NCI-H510A (cell line): ENCODE results near the gene TAS1R3.
A peak's percentile ranks its signal among the peaks of the same experiment; 100 is the strongest.
"Not testable (repeated sequence)": the region's sequence is repeated elsewhere in the genome, so short reads cannot be mapped to it uniquely, and the experiment has no call there.

Experiments used
- DNase-seq: peaks from one replicate; lab custom pipeline; 2025; lab: John Stamatoyannopoulos, UW

TAS1R3 gene

GRCh38 chr1:1354271-1355247 lies 23.5 kb downstream of the TAS1R3 start:
- DNase-seq: no peak

GRCh38 chr1:1355416-1355815 lies 24.3 kb downstream of the TAS1R3 start:
- DNase-seq: peak; percentile 83

GRCh38 chr1:1356166-1356795 lies 25.2 kb downstream of the TAS1R3 start:
- no peak for DNase-seq

GRCh38 chr1:1356796-1357401 lies 25.8 kb downstream of the TAS1R3 start:
- no peak for DNase-seq

- DNase-seq: no peak
Observed at GRCh38 chr1:1357871-1358432, 26.9 kb downstream of the TAS1R3 start.

GRCh38 chr1:1358433-1359271 lies 27.6 kb downstream of the TAS1R3 start, which contains the start of gene MXRA8:
MXRA8 (minus strand) TSS chr1:1358555; CDS start chr1:1358504, 51 bp downstream.
- DNase-seq: no peak

- DNase-seq: no peak
Observed at GRCh38 chr1:1359308-1359663, 28.2 kb downstream of the TAS1R3 start.

- DNase-seq: no peak
Observed at GRCh38 chr1:1359664-1360468, 28.8 kb downstream of the TAS1R3 start.

- DNase-seq: no peak
Observed at GRCh38 chr1:1360506-1361169, 29.6 kb downstream of the TAS1R3 start.

GRCh38 chr1:1361233-1361981 lies 30.3 kb downstream of the TAS1R3 start:
- DNase-seq: no peak

GRCh38 chr1:1361982-1362423 lies 30.9 kb downstream of the TAS1R3 start:
- DNase-seq: peak; percentile 81

GRCh38 chr1:1364266-1364665 lies 33.2 kb downstream of the TAS1R3 start:
- DNase-seq: no peak

- DNase-seq: no peak
Observed at GRCh38 chr1:1365875-1366698, 35.0 kb downstream of the TAS1R3 start.

- no peak for DNase-seq
Observed at GRCh38 chr1:1366699-1367066, 35.6 kb downstream of the TAS1R3 start.

GRCh38 chr1:1367315-1367714 lies 36.2 kb downstream of the TAS1R3 start:
- DNase-seq: no peak

- DNase-seq: not testable (repeated sequence)
Observed at GRCh38 chr1:1370094-1370493, 39.0 kb downstream of the TAS1R3 start.

- DNase-seq: no peak
Observed at GRCh38 chr1:1370771-1371300, 39.8 kb downstream of the TAS1R3 start.

- DNase-seq: no peak
Observed at GRCh38 chr1:1371364-1371745, 40.3 kb downstream of the TAS1R3 start.
